ENCODE results near the gene TM9SF4. TPM values are rescaled to one million over a fixed set of nuclear protein-coding genes. Genes with fewer than 3 reads are reported as not detected.

The TM9SF4 gene
- total and polyA plus RNA-seq, 2 experiments from 2014 or later = 38.6 to 41.3 TPM

GRCh38 chr20:32130965-32131364 is 21.5 kb downstream of the TM9SF4 start:
- Histone ChIP-seq H3K4me3 (no peak overlapping the region), H3K9ac (no peak overlapping the region), H3K27me3 (replicated peaks; ENCODE audit: insufficient read depth) (no peaks in the 10 kb centered on the region), H3K36me3 (ENCODE audit: low read depth) (no peaks in the 10 kb centered on the region), H3K9me3 (ENCODE audit: low read depth) (no peaks in the 10 kb centered on the region), H3K27ac (no peak overlapping the region), H3K9me2 (ENCODE audit: insufficient read depth) (no peaks in the 10 kb centered on the region), H2AFZ (no peak overlapping the region), H3F3A (ENCODE audit: insufficient read depth) (no peaks in the 10 kb centered on the region), H3K79me2 (ENCODE audit: insufficient read depth) (peaks cover 93% of the 10 kb centered on the region), H3K4me1 (ENCODE audit: insufficient read depth) (no peaks in the 10 kb centered on the region), H4K20me1 (ENCODE audit: insufficient read depth) (peaks cover 10% of the 10 kb centered on the region; the same call in 1 of the 2 replicates), H3K4me2 (ENCODE audit: unreplicated experiment) (no peak overlapping the region)
- 58 to 68% methylated on average over 2 of the region's 2 CpGs for WGBS, 2 experiments (ENCODE audit: low coverage in 1 of 2, low lambda C conversion rate in 2 of 2, missing lambda C conversion rate in 2 of 2)
- in situ Hi-C loops (cut with MboI) = no loop called here
- no peak for DNase-seq
- no peak for TF ChIP-seq EZH2 (IDR thresholded peaks at IDR 0.05; ENCODE audit: insufficient read depth, poor library complexity, severe bottlenecking)
- TF ChIP-seq EZH2phosphoT487 (IDR thresholded peaks at IDR 0.05; ENCODE audit: insufficient read depth, low read depth) = no peak

DNA sequence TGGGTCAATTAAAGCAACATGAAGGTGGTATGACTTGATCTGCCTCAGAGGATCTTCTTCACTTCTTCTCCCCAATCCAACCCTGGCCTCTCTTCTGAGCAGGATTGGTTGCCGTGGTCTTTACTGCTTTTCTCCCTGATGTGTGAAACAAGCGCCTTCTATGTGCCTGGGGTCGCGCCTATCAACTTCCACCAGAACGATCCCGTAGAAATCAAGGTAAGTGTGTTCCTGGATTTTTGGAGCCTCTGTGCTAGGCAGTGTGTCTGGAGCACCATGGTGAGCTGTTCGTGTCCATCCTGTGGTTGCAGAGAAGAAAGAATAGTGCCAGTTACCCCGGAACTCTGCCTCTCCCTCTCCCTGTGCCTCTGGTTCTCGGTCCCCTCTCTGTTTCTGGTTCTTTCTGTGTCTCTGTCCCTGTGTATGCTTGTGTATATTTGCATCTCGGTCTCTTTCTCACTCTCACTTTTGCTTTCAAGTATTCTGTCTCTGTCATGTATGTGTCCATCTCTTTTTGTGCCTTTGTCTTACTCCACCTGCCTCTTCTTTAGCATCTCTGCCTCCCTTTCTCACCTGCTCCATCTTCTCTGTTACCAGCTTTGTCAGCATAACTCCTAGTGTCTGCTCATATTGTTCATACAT is 23.5 kb downstream of the TM9SF4 start:
- H2AFZ ChIP-seq = no peak overlapping the region
- H4K20me1 ChIP-seq (ENCODE audit: insufficient read depth) = peaks cover 3% of the 10 kb centered on the region; the same call in 1 of the 2 replicates
- H3K4me1 ChIP-seq (ENCODE audit: insufficient read depth) = no peaks in the 10 kb centered on the region
- 97 to 99% methylated on average over 10 of the region's 10 CpGs for WGBS, 2 experiments (ENCODE audit: low coverage in 1 of 2, low lambda C conversion rate in 2 of 2, missing lambda C conversion rate in 2 of 2)
- H3K27me3 ChIP-seq (replicated peaks; ENCODE audit: insufficient read depth) = no peaks in the 10 kb centered on the region
- H3K36me3 ChIP-seq (ENCODE audit: low read depth) = peaks cover 13% of the 10 kb centered on the region; the same call in 1 of the 2 replicates
- no peaks in the 10 kb centered on the region for H3K9me2 ChIP-seq (ENCODE audit: insufficient read depth)
- in situ Hi-C loops (cut with MboI) = no loop called here
- DNase-seq = no peak
- H3K4me3 ChIP-seq = no peak overlapping the region
- H3K27ac ChIP-seq = no peak overlapping the region
- H3K4me2 ChIP-seq (ENCODE audit: unreplicated experiment) = no peak overlapping the region
- H3F3A ChIP-seq (ENCODE audit: insufficient read depth) = no peaks in the 10 kb centered on the region
- no peaks in the 10 kb centered on the region for H3K9me3 ChIP-seq (ENCODE audit: low read depth)
- H3K9ac ChIP-seq = no peak overlapping the region
- TF ChIP-seq EZH2 (IDR thresholded peaks at IDR 0.05; ENCODE audit: insufficient read depth, poor library complexity, severe bottlenecking) = no peak
- TF ChIP-seq EZH2phosphoT487 (IDR thresholded peaks at IDR 0.05; ENCODE audit: insufficient read depth, low read depth) = no peak
- peaks cover 74% of the 10 kb centered on the region for H3K79me2 ChIP-seq (ENCODE audit: insufficient read depth)

- no peak for DNase-seq
- H3K4me1 ChIP-seq (ENCODE audit: insufficient read depth) = no peaks in the 10 kb centered on the region
- H2AFZ ChIP-seq = no peak overlapping the region
- no peaks in the 10 kb centered on the region for H3F3A ChIP-seq (ENCODE audit: insufficient read depth)
- no peak overlapping the region for H3K4me2 ChIP-seq (ENCODE audit: unreplicated experiment)
- no peak overlapping the region for H3K9ac ChIP-seq
- WGBS, 2 experiments (ENCODE audit: low coverage in 1 of 2, low lambda C conversion rate in 2 of 2, missing lambda C conversion rate in 2 of 2) = 98 to 99% methylated on average over 5 of the region's 5 CpGs
- no peaks in the 10 kb centered on the region for H3K9me3 ChIP-seq (ENCODE audit: low read depth)
- no peak overlapping the region for H3K27ac ChIP-seq
- H3K79me2 ChIP-seq (ENCODE audit: insufficient read depth) = peaks cover 68% of the 10 kb centered on the region
- H4K20me1 ChIP-seq (ENCODE audit: insufficient read depth) = peaks cover 3% of the 10 kb centered on the region; the same call in 1 of the 2 replicates
- no peaks in the 10 kb centered on the region for H3K27me3 ChIP-seq (replicated peaks; ENCODE audit: insufficient read depth)
- TF ChIP-seq EZH2 (IDR thresholded peaks at IDR 0.05; ENCODE audit: insufficient read depth, poor library complexity, severe bottlenecking) (no peak), EZH2phosphoT487 (IDR thresholded peaks at IDR 0.05; ENCODE audit: insufficient read depth, low read depth) (no peak)
- no peaks in the 10 kb centered on the region for H3K9me2 ChIP-seq (ENCODE audit: insufficient read depth)
- H3K4me3 ChIP-seq = no peak overlapping the region
- peaks cover 17% of the 10 kb centered on the region; the same call in 1 of the 2 replicates for H3K36me3 ChIP-seq (ENCODE audit: low read depth)
- in situ Hi-C loops (cut with MboI) = no loop called here
These were observed 24.5 kb downstream of the TM9SF4 start for GRCh38 chr20:32134026-32134425.

DNA sequence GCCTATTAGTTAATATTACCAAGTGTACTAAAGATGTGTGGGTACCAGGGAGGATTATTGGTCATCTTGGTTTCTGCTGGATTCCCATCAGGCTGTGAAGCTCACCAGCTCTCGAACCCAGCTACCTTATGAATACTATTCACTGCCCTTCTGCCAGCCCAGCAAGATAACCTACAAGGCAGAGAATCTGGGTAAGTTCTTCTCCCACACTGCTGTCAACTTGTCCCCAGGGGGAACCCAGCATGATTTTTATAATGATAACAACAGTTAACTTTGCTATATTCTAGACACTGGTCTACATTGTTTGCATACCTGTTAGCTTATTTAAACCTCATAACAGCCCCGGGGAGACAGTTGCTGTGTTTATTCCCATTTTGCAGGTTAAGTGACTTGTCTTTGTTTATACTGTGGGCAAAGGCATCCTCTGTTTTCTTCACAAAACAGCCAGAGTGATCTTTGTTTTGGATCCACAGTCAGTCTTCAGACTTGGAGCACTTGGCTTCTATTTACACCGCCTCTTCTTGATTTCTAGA is 26.5 kb downstream of the TM9SF4 start:
- Histone ChIP-seq H3K9me3 (ENCODE audit: low read depth) (no peaks in the 10 kb centered on the region), H3K27ac (no peak overlapping the region), H2AFZ (no peak overlapping the region), H3K9ac (no peak overlapping the region), H3K79me2 (ENCODE audit: insufficient read depth) (peaks cover 48% of the 10 kb centered on the region), H3K4me1 (ENCODE audit: insufficient read depth) (no peaks in the 10 kb centered on the region), H3K36me3 (ENCODE audit: low read depth) (peaks cover 22% of the 10 kb centered on the region), H4K20me1 (ENCODE audit: insufficient read depth) (no peaks in the 10 kb centered on the region; the same call in 1 of the 2 replicates), H3K4me2 (ENCODE audit: unreplicated experiment) (no peak overlapping the region), H3K4me3 (no peak overlapping the region), H3K9me2 (ENCODE audit: insufficient read depth) (no peaks in the 10 kb centered on the region), H3F3A (ENCODE audit: insufficient read depth) (no peaks in the 10 kb centered on the region), H3K27me3 (replicated peaks; ENCODE audit: insufficient read depth) (no peaks in the 10 kb centered on the region)
- DNase-seq = no peak
- WGBS, 2 experiments (ENCODE audit: low coverage in 1 of 2, low lambda C conversion rate in 2 of 2, missing lambda C conversion rate in 2 of 2) = 94 to 96% methylated on average over 3 of the region's 3 CpGs
- in situ Hi-C loops (cut with MboI) = no loop called here
- TF ChIP-seq EZH2 (IDR thresholded peaks at IDR 0.05; ENCODE audit: insufficient read depth, poor library complexity, severe bottlenecking) (no peak), EZH2phosphoT487 (IDR thresholded peaks at IDR 0.05; ENCODE audit: insufficient read depth, low read depth) (no peak)
